GM12892 (cell line): ENCODE measurements around the gene CTNNA3.

Experiments
- POLR2A ChIP-seq: IDR thresholded peaks from 2 replicates; pipeline ENCODE4 v1.6.1; 2011; ENCODE audit warnings: low read depth, low read length, control low read depth
- POLR2AphosphoS5 ChIP-seq: IDR thresholded peaks from 2 replicates; pipeline ENCODE4 v1.6.1; 2011; ENCODE audit warnings: low read depth, low read length, control low read depth

GRCh38 chr10:66642217-66642616 is 1053.8 kb downstream of the CTNNA3 start:
- TF ChIP-seq POLR2A (no peak), POLR2AphosphoS5 (no peak)
